ENCODE results near the gene PEX5L.

Gene PEX5L

GRCh38 chr3:179766416-179767133, 270.2 kb downstream of the PEX5L start:
- no peak for DNase-seq

- no peak for DNase-seq
Measured at GRCh38 chr3:179765396-179765795, 271.3 kb downstream of the PEX5L start.

- DNase-seq, result peak; percentile 81
Measured at GRCh38 chr3:179760944-179761343, 275.8 kb downstream of the PEX5L start.

- peak; percentile 56 for DNase-seq
Measured at GRCh38 chr3:179750720-179751328, 285.9 kb downstream of the PEX5L start.

- no peak for DNase-seq
Measured at GRCh38 chr3:179745716-179746115, 291.0 kb downstream of the PEX5L start.

GRCh38 chr3:179745079-179745478, 291.7 kb downstream of the PEX5L start:
- DNase-seq, result no peak
